B cell (primary cell): Measurements from ENCODE around the gene GRB10.

Experiments
- EZH2 ChIP-seq: IDR thresholded peaks from 2 replicates; pipeline ENCODE4 v1.6.1; 2012; ENCODE audit warnings: borderline replicate concordance, low read depth, mild to moderate bottlenecking, moderate library complexity, low read length; ENCODE audit not compliant: insufficient read depth, poor library complexity, severe bottlenecking
- TF ChIP-seq, protein P1 (sequence below): fragments of 200-600 bp; IDR thresholded peaks from one replicate; pipeline ENCODE4 v1.8.0; 2022; ENCODE audit warnings: antibody characterized with exemption, mild to moderate bottlenecking

GRCh38 chr7:50727072-50727471 is 55.6 kb downstream of the GRB10 start:
- no peak for TF ChIP-seq EZH2
- TF ChIP-seq, protein P1, sequence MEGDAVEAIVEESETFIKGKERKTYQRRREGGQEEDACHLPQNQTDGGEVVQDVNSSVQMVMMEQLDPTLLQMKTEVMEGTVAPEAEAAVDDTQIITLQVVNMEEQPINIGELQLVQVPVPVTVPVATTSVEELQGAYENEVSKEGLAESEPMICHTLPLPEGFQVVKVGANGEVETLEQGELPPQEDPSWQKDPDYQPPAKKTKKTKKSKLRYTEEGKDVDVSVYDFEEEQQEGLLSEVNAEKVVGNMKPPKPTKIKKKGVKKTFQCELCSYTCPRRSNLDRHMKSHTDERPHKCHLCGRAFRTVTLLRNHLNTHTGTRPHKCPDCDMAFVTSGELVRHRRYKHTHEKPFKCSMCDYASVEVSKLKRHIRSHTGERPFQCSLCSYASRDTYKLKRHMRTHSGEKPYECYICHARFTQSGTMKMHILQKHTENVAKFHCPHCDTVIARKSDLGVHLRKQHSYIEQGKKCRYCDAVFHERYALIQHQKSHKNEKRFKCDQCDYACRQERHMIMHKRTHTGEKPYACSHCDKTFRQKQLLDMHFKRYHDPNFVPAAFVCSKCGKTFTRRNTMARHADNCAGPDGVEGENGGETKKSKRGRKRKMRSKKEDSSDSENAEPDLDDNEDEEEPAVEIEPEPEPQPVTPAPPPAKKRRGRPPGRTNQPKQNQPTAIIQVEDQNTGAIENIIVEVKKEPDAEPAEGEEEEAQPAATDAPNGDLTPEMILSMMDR, result no peak
